Peyer's patch (tissue), 4 donors: ENCODE measurements around the gene UCK1. TPM values are rescaled to one million over a fixed set of nuclear protein-coding genes. Genes with fewer than 3 reads are reported as not detected.
A peak's percentile ranks its signal among the peaks of the same experiment; 100 is the strongest.

ENCODE experiments used
- DNase-seq, 3 donors: peaks; one replicate each; pipeline ENCODE4 v3.0.0-alpha.2; 2017 to 2019
- H3K27ac ChIP-seq, 4 donors: fragments of 200-600 bp; sonication (generic); one replicate each; pipeline ENCODE4 v1.5.1; 2016 to 2019
- H3K27me3 ChIP-seq, 2 donors: fragments of 200-600 bp; sonication (generic); one replicate each; pipeline ENCODE4 v1.5.1; 2019
- H3K36me3 ChIP-seq, 3 donors: fragments of 200-600 bp; sonication (generic); one replicate each; pipeline ENCODE4 v1.5.1; 2016 to 2019
- H3K4me1 ChIP-seq, 4 donors: fragments of 200-600 bp; sonication (generic); one replicate each; pipeline ENCODE4 v1.5.1; 2016 to 2019
- H3K4me3 ChIP-seq, 4 donors: fragments of 200-600 bp; sonication (generic); 1 replicate in 3 of 4; 2 replicates in 1 of 4; pipeline ENCODE4 v1.5.1; 2016 to 2019; ENCODE audit warnings: mild to moderate bottlenecking in 1 of 4
- H3K9me3 ChIP-seq, 4 donors: fragments of 200-600 bp; sonication (generic); one replicate each; pipeline ENCODE4 v1.5.1; 2016 to 2019; ENCODE audit warnings: mild to moderate bottlenecking in 1 of 4
- POLR2A ChIP-seq, 2 donors: fragments of 450-650 bp; IDR thresholded peaks; one replicate each; pipeline ENCODE4 v1.5.1; 2017; ENCODE audit warnings: antibody characterized with exemption in 2 of 2, mild to moderate bottlenecking in 2 of 2, moderate library complexity in 2 of 2
- total RNA-seq, 4 donors: library from RNA; depleted of rRNA; stranded (reverse); fragments of >200 nt; gene quantifications; one replicate each; pipeline ENCODE4 v1.1.0, GENCODE V29; 2016
- TF ChIP-seq, protein P1 (sequence below), 6 experiments: fragments of 450-650 bp in 4 of 6; fragments of 200-600 bp in 2 of 6; sonication (generic) in 1 of 6; IDR thresholded peaks; one replicate each; pipeline ENCODE4 v1.5.1; 2017 to 2019; ENCODE audit warnings: antibody characterized with exemption in 6 of 6, mild to moderate bottlenecking in 3 of 6, moderate library complexity in 1 of 6

UCK1 gene
- total RNA-seq, 4 donors from 2014 or later, result 20.6 to 37.2 (median 31.1) TPM

DNA sequence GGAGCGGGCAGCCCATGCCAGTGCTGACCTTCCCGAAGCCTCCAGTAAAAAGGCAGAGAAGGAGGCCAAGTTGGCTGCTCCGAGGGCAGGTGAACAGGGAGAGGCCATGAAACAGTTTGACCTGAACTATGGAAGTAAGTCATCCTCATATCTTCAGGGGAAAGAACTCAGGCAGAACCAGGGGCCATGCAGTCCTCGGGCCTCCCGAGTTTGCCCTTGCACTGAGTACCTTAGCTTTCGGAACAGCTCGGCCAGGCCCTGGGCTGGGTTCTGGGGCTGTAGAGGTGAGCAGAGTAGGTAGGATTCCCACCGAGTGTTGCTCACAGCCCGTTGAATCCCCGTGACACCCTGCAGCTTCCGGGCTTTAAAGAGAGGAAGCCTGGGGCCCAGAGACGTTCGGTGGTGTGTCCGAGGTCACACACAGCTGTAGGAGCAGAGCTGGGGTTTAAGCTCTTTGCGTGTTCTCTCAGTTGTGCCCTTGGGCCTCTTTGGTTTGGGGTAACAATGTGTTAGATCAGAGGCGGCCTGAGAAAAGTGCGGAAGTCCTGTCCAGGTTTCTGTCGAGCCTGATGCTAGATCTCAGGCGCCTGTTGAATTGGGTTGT is 53.1 kb downstream of the UCK1 start:
- Histone ChIP-seq H3K9me3 (no peaks in the 10 kb centered on the region), H3K27ac (no peak overlapping the region), H3K27me3 (no peaks in the 10 kb centered on the region), H3K4me3 (no peak overlapping the region), H3K4me1 (no peaks in the 10 kb centered on the region), H3K36me3 (peaks cover 0 to 98% (median 2%) of the 10 kb centered on the region in 3 donors)
- no peak for TF ChIP-seq POLR2A (IDR thresholded peaks at IDR 0.05)
- TF ChIP-seq, protein P1, sequence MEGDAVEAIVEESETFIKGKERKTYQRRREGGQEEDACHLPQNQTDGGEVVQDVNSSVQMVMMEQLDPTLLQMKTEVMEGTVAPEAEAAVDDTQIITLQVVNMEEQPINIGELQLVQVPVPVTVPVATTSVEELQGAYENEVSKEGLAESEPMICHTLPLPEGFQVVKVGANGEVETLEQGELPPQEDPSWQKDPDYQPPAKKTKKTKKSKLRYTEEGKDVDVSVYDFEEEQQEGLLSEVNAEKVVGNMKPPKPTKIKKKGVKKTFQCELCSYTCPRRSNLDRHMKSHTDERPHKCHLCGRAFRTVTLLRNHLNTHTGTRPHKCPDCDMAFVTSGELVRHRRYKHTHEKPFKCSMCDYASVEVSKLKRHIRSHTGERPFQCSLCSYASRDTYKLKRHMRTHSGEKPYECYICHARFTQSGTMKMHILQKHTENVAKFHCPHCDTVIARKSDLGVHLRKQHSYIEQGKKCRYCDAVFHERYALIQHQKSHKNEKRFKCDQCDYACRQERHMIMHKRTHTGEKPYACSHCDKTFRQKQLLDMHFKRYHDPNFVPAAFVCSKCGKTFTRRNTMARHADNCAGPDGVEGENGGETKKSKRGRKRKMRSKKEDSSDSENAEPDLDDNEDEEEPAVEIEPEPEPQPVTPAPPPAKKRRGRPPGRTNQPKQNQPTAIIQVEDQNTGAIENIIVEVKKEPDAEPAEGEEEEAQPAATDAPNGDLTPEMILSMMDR (IDR thresholded peaks at IDR 0.05), result no peak
- DNase-seq, result peak in 1 of 3 donors; percentile 43

DNA sequence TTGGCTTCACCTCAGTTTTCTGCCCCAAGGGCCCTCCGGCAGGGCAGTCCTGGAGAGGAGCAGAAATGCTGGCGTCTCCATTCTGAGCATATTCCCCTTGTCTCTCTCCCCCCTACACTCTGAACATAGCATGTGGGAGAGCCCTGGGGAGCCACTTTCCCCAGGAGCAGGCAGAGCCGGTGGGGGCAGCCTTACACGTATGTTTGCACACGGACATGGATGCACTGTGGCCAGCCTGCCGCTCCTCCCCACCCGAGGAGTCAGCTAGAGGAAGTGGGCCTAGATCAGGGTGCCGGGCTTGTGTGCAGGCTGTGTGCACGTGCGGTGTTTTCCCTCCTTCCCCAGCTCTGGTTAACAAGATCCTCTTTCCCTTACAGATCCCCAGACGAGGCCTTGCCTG is 53.7 kb downstream of the UCK1 start:
- peak in 1 of 3 donors; percentile 34 for DNase-seq
- no peaks in the 10 kb centered on the region for H3K27me3 ChIP-seq
- no peak overlapping the region for H3K27ac ChIP-seq
- TF ChIP-seq, protein P1 (IDR thresholded peaks at IDR 0.05), result no peak
- no peak for TF ChIP-seq POLR2A (IDR thresholded peaks at IDR 0.05)
- peaks cover 0 to 98% (median 2%) of the 10 kb centered on the region in 3 donors for H3K36me3 ChIP-seq
- H3K4me1 ChIP-seq, result no peaks in the 10 kb centered on the region
- H3K4me3 ChIP-seq, result no peak overlapping the region
- no peaks in the 10 kb centered on the region for H3K9me3 ChIP-seq

DNA sequence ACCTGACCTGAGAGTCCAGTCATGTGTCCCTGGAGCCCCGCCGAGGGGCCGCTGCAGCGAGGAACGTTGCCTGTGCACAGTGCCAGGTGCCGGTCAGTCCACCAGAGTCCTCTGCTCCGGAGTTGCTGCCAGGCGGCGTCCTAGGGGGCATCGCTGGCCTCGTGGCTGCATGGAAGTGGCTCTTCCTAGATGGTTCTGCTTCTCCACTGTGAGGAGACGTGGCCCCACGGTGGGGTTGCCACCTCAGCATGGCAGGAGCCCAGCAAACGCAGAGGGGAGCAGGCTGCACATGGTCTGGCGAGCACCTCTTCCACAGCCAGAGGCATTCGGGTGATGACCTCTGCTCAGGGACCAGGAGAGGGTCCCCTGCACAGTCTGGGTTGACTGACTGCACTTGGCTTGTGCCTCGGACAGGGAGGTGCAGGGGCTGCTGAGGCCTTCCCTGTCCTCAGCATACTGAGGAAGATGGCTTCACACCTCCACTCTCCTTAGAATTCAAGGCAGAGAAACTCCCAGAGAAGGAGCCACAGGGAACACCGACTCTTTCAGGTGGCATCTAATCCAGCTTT is 54.2 kb downstream of the UCK1 start:
- Histone ChIP-seq H3K9me3 (no peaks in the 10 kb centered on the region), H3K4me3 (no peak overlapping the region), H3K27ac (no peak overlapping the region), H3K4me1 (no peaks in the 10 kb centered on the region), H3K27me3 (no peaks in the 10 kb centered on the region), H3K36me3 (peaks cover 0 to 98% (median 2%) of the 10 kb centered on the region in 3 donors)
- DNase-seq, result peak in 1 of 3 donors; percentile 42
- TF ChIP-seq, protein P1 (IDR thresholded peaks at IDR 0.05), result no peak
- no peak for TF ChIP-seq POLR2A (IDR thresholded peaks at IDR 0.05)

DNA sequence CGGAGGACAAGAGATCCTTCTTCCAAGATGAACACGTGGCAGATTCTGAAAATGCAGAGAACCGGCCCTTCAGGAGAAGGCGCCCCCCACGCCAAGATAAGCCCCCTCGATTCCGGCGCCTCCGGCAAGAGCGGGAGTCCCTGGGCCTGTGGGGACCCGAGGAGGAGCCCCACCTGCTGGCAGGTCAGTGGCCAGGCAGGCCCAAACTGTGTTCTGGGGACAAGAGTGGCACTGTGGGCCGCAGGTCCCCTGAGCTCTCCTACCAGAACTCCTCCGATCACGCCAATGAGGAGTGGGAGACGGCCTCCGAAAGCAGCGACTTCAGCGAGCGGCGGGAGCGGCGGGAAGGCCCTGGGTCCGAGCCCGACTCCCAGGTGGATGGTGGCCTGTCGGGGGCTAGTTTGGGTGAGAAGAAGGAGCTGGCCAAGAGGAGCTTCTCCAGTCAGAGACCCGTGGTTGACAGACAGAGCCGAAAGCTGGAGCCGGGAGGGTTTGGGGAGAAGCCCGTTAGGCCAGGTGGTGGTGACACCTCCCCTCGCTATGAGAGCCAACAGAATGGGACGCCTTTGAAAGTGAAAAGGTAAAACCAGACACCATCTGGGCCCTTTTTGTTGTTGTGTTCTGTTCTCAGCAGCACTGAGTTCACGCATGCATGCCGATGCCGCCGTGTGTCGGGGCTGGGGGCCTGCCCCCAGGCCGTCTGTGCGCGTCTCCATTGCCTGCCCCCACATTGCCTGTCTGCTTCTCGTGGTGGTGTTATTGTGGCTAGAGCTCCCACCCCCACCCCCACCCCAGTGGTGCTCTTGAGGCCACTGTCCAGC is 54.9 kb downstream of the UCK1 start:
- Histone ChIP-seq H3K4me3 (no peak overlapping the region), H3K27ac (no peak overlapping the region), H3K36me3 (peaks cover 0 to 98% (median 2%) of the 10 kb centered on the region in 3 donors), H3K27me3 (no peaks in the 10 kb centered on the region), H3K4me1 (no peaks in the 10 kb centered on the region), H3K9me3 (no peaks in the 10 kb centered on the region)
- TF ChIP-seq, protein P1 (IDR thresholded peaks at IDR 0.05), result peak in 4 of 6 experiments; percentile 24 to 35 (median 33)
- no peak for TF ChIP-seq POLR2A (IDR thresholded peaks at IDR 0.05)
- DNase-seq, result peak in 1 of 3 donors; percentile 48

DNA sequence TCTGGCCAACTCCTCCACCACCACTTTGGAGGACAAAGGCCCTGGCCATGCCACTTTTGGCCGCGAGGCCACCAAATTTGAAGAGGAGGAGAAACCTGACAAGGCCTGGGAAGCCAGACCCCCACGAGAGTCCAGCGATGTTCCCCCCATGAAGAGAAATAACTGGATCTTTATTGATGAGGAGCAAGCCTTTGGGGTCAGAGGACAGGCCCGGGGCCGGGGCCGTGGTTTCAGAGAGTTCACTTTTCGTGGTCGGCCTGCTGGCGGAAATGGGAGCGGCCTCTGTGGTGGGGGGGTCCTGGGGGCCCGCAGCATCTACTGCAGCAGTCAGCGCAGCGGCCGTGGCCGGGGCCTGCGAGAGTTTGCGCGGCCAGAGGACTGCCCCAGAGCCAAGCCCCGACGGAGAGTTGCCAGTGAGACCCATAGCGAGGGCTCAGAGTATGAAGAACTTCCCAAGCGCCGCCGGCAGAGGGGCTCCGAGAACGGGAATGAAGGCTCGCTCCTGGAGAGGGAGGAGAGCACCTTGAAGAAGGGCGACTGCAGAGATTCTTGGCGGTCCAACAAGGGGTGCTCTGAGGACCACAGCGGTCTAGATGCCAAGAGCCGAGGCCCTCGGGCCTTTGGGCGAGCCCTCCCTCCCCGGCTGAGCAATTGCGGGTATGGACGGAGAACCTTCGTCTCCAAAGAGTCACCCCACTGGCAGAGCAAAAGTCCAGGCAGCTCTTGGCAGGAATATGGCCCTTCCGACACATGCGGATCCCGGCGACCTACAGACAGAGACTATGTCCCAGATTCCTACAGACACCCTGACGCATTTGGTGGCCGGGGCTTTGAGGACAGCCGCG is 55.7 kb downstream of the UCK1 start:
- no peaks in the 10 kb centered on the region for H3K27me3 ChIP-seq
- peaks cover 0 to 98% (median 2%) of the 10 kb centered on the region in 3 donors for H3K36me3 ChIP-seq
- peak in 1 of 3 donors; percentile 39 for DNase-seq
- no peak overlapping the region for H3K4me3 ChIP-seq
- H3K9me3 ChIP-seq, result no peaks in the 10 kb centered on the region
- H3K4me1 ChIP-seq, result no peaks in the 10 kb centered on the region
- TF ChIP-seq POLR2A (IDR thresholded peaks at IDR 0.05), result no peak
- TF ChIP-seq, protein P1 (IDR thresholded peaks at IDR 0.05), result no peak
- H3K27ac ChIP-seq, result no peak overlapping the region
